Thyroid gland (tissue), 4 donors: ENCODE results near the gene NMNAT2. TPM values are rescaled to one million over a fixed set of nuclear protein-coding genes. Genes with fewer than 3 reads are reported as not detected.

Experiments
- DNase-seq, 2 donors: peaks; one replicate each; pipeline ENCODE4 v3.0.0-alpha.2; 2019
- H3K27ac ChIP-seq, 3 donors: fragments of 200-600 bp; sonication (generic); 1 replicate in 2 of 3; 2 replicates in 1 of 3; pipeline ENCODE4 v1.5.1; 2016 to 2019; ENCODE audit warnings: mild to moderate bottlenecking in 1 of 3, moderate library complexity in 1 of 3
- H3K27me3 ChIP-seq: fragments of 200-600 bp; sonication (generic); one replicate; pipeline ENCODE4 v1.5.1; 2019
- H3K36me3 ChIP-seq, 2 donors: fragments of 200-600 bp; sonication (generic); one replicate each; pipeline ENCODE4 v1.5.1; 2016 to 2019
- H3K4me1 ChIP-seq, 2 donors: fragments of 200-600 bp; sonication (generic); one replicate each; pipeline ENCODE4 v1.5.1; 2017 to 2019
- H3K4me3 ChIP-seq, 3 donors: fragments of 200-600 bp; sonication (generic); replicated peaks in 1 of 3; 1 replicate in 2 of 3; 2 replicates in 1 of 3; pipeline ENCODE4 v1.5.1; 2016; ENCODE audit warnings: mild to moderate bottlenecking in 1 of 3
- H3K9me3 ChIP-seq: fragments of 200-600 bp; sonication (generic); one replicate; pipeline ENCODE4 v1.5.1; 2017
- CTCF ChIP-seq, 6 experiments: fragments of 200-600 bp in 3 of 6; fragments of 450-650 bp in 3 of 6; sonication (generic) in 3 of 6; IDR thresholded peaks; one replicate each; pipeline ENCODE4 v1.5.1; 2016 to 2019; ENCODE audit warnings: antibody characterized with exemption in 6 of 6, mild to moderate bottlenecking in 2 of 6, inconsistent platforms in 1 of 6, moderate library complexity in 1 of 6
- POLR2A ChIP-seq, 2 donors: fragments of 450-650 bp; IDR thresholded peaks; one replicate each; pipeline ENCODE4 v1.6.1; 2017; ENCODE audit warnings: antibody characterized with exemption in 2 of 2, mild to moderate bottlenecking in 2 of 2, moderate library complexity in 1 of 2
- WGBS, 2 donors: methylation state at CpG; one replicate each; pipeline ENCODE4 v1.1.5; 2017; 5-methylcytosine and 5-hydroxymethylcytosine counted together
- intact Hi-C: fragments of 100-400 bp; cut with DNase I; formaldehyde crosslinking; loops from one replicate; pipeline ENCODE4 v1.15.1; 2023
- total RNA-seq, 4 donors: library from RNA; depleted of rRNA; stranded (reverse); fragments of >200 nt; gene quantifications; one replicate each; pipeline ENCODE4 v1.2.3, GENCODE V29; 2016

Gene NMNAT2
- total RNA-seq, 4 donors from 2014 or later = 7.6 to 39.5 (median 17.3) TPM

DNA sequence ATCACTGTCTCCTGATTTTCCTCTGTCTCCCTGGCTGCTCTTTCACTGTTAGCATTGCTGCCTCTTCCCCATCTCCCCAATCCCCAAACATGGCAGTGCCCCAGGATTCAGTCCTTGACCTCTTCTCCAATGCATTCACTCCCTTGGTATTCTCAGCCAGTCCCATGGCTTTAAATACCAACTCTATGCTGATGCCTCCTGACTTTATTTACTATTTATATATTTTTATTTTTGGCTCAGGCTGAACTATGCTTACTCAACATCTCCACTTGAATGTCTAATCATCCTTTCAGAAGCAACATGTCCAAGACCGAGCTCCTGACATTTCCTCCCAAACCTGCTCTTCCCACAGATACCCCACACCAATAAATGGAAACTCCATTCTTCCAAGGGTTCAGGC, 26.3 kb downstream of the NMNAT2 start:
- Histone ChIP-seq H3K36me3 (no peaks in the 10 kb centered on the region), H3K9me3 (no peaks in the 10 kb centered on the region), H3K27ac (no peak overlapping the region), H3K4me3 (no peak overlapping the region), H3K4me1 (peaks cover 0 to 22% of the 10 kb centered on the region in 2 donors), H3K27me3 (no peaks in the 10 kb centered on the region)
- intact Hi-C loops = no loop called here
- 76 to 77% methylated on average over 1 of the region's 1 CpG for WGBS, 2 donors
- TF ChIP-seq CTCF (IDR thresholded peaks at IDR 0.05) (no peak), POLR2A (IDR thresholded peaks at IDR 0.05) (no peak)
- DNase-seq = no peak

DNA sequence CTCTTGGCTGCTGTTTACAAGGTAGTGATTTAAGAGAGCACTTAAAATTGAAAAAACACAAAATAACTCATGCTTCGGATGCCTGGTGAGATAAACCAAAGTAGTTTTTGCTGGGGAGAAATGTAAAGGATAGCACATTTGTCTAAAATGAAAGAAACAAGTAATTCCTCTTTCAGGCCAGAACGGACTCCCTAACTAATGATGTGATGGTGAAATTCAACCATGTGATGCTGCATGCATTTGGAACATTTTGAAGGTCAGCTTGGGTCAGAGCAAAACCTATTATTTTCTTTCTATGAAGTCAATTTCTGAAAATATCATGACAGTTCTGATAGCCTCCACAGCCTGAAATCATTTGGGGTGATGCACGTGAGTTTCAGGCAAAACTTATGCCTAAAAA, 27.6 kb downstream of the NMNAT2 start:
- WGBS, 2 donors = 40 to 49% methylated on average over 3 of the region's 3 CpGs
- Histone ChIP-seq H3K36me3 (no peaks in the 10 kb centered on the region), H3K27ac (no peak overlapping the region), H3K4me3 (no peak overlapping the region), H3K9me3 (no peaks in the 10 kb centered on the region), H3K27me3 (no peaks in the 10 kb centered on the region), H3K4me1 (peaks cover 0 to 11% of the 10 kb centered on the region in 2 donors)
- intact Hi-C loops = no loop called here
- DNase-seq = no peak
- no peak for TF ChIP-seq POLR2A (IDR thresholded peaks at IDR 0.05)
- no peak for TF ChIP-seq CTCF (IDR thresholded peaks at IDR 0.05)

DNA sequence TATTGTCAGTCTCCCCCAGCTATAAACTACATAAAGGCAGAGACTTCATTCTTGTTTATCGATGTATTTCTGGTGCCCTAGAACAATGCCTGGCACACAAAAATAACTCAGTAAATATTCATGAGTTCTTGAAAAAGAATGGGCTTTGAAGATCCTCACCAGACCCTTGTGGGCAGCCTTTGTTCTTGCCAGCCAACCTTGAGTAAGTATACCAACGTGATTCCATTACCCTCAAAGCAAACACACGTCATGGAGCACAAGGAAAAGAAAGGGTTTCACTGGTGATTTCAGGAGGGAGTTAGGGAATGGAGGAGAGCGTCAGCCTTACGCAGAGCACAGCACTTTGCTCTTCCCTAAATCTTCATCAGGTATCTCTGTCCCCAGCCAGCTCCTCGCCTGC, 29.4 kb downstream of the NMNAT2 start:
- WGBS, 2 donors = 74 to 81% methylated on average over 6 of the region's 6 CpGs
- no peak for DNase-seq
- TF ChIP-seq CTCF (IDR thresholded peaks at IDR 0.05) (no peak), POLR2A (IDR thresholded peaks at IDR 0.05) (no peak)
- intact Hi-C loops = no loop called here
- H3K4me3 ChIP-seq = no peak overlapping the region
- peaks cover 0 to 11% of the 10 kb centered on the region in 2 donors for H3K4me1 ChIP-seq
- H3K27ac ChIP-seq = no peak overlapping the region
- no peaks in the 10 kb centered on the region for H3K9me3 ChIP-seq
- no peaks in the 10 kb centered on the region for H3K27me3 ChIP-seq
- H3K36me3 ChIP-seq = no peaks in the 10 kb centered on the region

DNA sequence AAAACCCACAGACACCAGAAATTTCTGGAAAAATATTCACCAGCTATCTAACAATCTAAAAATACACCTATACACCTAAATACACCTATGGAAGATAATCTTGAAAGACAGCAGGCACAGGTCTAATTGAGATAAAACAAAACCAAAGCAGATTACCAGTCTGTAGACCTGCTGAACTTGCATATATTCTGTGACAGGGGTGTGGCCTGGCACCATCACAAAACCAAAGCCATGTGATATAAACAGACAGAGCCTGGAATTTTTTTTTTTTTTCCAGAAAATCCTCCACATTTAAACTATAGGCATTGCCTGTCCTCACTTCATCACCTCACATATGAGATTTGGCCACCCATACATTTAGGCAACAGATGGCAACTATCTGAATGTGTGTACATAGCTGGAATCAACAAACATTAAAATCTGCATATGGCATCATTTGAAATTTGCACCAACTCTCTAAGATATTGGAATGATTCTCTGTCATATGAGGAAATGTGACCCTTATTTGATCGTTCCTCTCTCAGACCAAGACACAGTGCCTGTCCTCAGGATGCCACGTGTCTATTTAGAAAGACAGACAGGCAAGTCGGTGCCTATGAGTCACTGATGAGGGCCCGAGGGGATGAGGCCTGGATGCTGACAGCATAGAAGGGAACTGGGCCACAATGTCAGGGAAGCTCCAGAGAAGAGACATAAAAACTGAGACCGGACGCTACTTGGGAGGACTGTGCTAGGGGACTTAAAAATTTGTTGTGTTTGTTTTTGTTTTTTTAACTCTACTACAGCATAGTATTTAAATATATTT, 32.6 kb downstream of the NMNAT2 start:
- Histone ChIP-seq H3K4me3 (no peak overlapping the region), H3K4me1 (peaks cover 0 to 6% of the 10 kb centered on the region in 2 donors), H3K27me3 (no peaks in the 10 kb centered on the region), H3K27ac (no peak overlapping the region), H3K9me3 (no peaks in the 10 kb centered on the region), H3K36me3 (no peaks in the 10 kb centered on the region)
- TF ChIP-seq POLR2A (IDR thresholded peaks at IDR 0.05) (no peak), CTCF (IDR thresholded peaks at IDR 0.05) (no peak)
- intact Hi-C loops = no loop called here
- no peak for DNase-seq
- WGBS, 2 donors = 74 to 80% methylated on average over 6 of the region's 6 CpGs

- Histone ChIP-seq H3K9me3 (no peaks in the 10 kb centered on the region), H3K27ac (no peak overlapping the region), H3K4me1 (no peaks in the 10 kb centered on the region), H3K4me3 (no peak overlapping the region), H3K27me3 (no peaks in the 10 kb centered on the region), H3K36me3 (no peaks in the 10 kb centered on the region)
- no peak for TF ChIP-seq CTCF (IDR thresholded peaks at IDR 0.05)
- no peak for TF ChIP-seq POLR2A (IDR thresholded peaks at IDR 0.05)
- DNase-seq = no peak
- intact Hi-C loops = no loop called here
- WGBS, 2 donors = 78 to 85% methylated on average over 2 of the region's 2 CpGs
Measured at GRCh38 chr1:183379951-183380350, 38.2 kb downstream of the NMNAT2 start.
